MCF 10A (cell line): ENCODE measurements around the gene PNLDC1. TPM values are rescaled to one million over a fixed set of nuclear protein-coding genes. Genes with fewer than 3 reads are reported as not detected.
"Not testable (repeated sequence)": the region's sequence is repeated elsewhere in the genome, so short reads cannot be mapped to it uniquely, and the experiment has no call there.

ENCODE experiments used
- BruUV-seq: library from RNA; stranded (reverse); fragments of 400-500 nt; replicated peaks from 2 replicates; lab custom pipeline; 2021; lab: Mats Ljungman, UMichigan
- CTCF ChIA-PET: fragments of 300-600 bp; sonication (Branson Sonifier 250); formaldehyde crosslinking; extraction: SDS; loops from one replicate; lab custom pipeline; 2021; ENCODE audit warnings: antibody characterized with exemption, inconsistent platforms; lab: Yijun Ruan, JAX
- POLR2A ChIA-PET: fragments of 300-600, 350-650 bp; sonication (Branson Sonifier 250); formaldehyde crosslinking; extraction: SDS; loops from one replicate; lab custom pipeline; 2020; ENCODE audit warnings: antibody characterized with exemption, inconsistent platforms; lab: Yijun Ruan, JAX
- DNase-seq: peaks from one replicate; pipeline ENCODE4 v3.0.0-alpha.2; 2018; ENCODE audit not compliant: unreplicated experiment
- H3K27ac Mint-ChIP-seq: one replicate; pipeline ENCODE4 v1.8.0; 2022; ENCODE audit warnings: mild to moderate bottlenecking, low read depth, mixed read lengths; ENCODE audit not compliant: unreplicated experiment
- H3K27me3 Mint-ChIP-seq: one replicate; pipeline ENCODE4 v1.8.0; 2022; ENCODE audit warnings: mixed read lengths; ENCODE audit not compliant: insufficient read depth, unreplicated experiment
- H3K36me3 Mint-ChIP-seq: one replicate; pipeline ENCODE4 v1.8.0; 2022; ENCODE audit warnings: mild to moderate bottlenecking, moderate library complexity, mixed read lengths; ENCODE audit not compliant: insufficient read depth, unreplicated experiment
- H3K4me1 Mint-ChIP-seq: one replicate; pipeline ENCODE4 v1.8.0; 2022; ENCODE audit warnings: mixed read lengths; ENCODE audit not compliant: insufficient read depth, unreplicated experiment
- H3K4me3 Mint-ChIP-seq: one replicate; pipeline ENCODE4 v1.8.0; 2022; ENCODE audit warnings: mild to moderate bottlenecking, moderate library complexity, mixed read lengths; ENCODE audit not compliant: unreplicated experiment
- H3K9me3 Mint-ChIP-seq: one replicate; pipeline ENCODE4 v1.8.0; 2022; ENCODE audit warnings: mixed read lengths; ENCODE audit not compliant: unreplicated experiment
- intact Hi-C: fragments of 100-400 bp; cut with micrococcal nuclease; formaldehyde crosslinking; loops from 2 replicates; pipeline ENCODE4 v1.14.1; 2022
- total RNA-seq: library from RNA; stranded (reverse); gene quantifications from 2 replicates; pipeline ENCODE4 v1.2.3, GENCODE V29; 2022
- TF ChIP-seq, protein P1 (sequence below): fragments of 200-600 bp; IDR thresholded peaks from one replicate; pipeline ENCODE4 v1.8.0; 2022; ENCODE audit warnings: antibody characterized with exemption, mild to moderate bottlenecking; ENCODE audit not compliant: unreplicated experiment

PNLDC1 gene
- total RNA-seq, 1 experiment from 2014 or later: not detected

DNA sequence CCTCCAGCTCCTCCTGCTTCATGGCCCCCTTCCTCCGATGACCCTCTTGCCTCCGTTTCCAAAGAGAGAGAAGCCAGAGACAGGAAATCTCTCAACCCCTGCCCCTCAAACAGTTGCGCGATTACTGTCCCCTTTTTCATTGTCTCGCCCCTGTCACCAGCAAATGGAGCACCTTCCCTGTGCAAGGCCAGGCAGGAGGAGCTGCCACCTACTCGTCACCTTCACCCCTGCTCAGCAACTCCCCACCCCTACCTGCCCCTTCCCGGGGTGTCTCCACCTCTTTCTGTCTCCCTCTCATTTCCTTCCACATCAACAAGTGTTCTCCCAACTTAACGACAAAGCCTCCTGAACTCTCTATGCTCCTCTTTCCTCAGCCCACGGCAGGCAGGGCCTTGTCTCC lies 13.7 kb downstream of the PNLDC1 start:
- H3K36me3 Mint-ChIP-seq: no peaks in the 10 kb centered on the region
- no peaks in the 10 kb centered on the region for H3K4me1 Mint-ChIP-seq
- POLR2A ChIA-PET: no interaction called here
- H3K27me3 Mint-ChIP-seq: peaks cover 4% of the 10 kb centered on the region
- CTCF ChIA-PET: no interaction called here
- H3K27ac Mint-ChIP-seq: no peak overlapping the region
- TF ChIP-seq, protein P1, sequence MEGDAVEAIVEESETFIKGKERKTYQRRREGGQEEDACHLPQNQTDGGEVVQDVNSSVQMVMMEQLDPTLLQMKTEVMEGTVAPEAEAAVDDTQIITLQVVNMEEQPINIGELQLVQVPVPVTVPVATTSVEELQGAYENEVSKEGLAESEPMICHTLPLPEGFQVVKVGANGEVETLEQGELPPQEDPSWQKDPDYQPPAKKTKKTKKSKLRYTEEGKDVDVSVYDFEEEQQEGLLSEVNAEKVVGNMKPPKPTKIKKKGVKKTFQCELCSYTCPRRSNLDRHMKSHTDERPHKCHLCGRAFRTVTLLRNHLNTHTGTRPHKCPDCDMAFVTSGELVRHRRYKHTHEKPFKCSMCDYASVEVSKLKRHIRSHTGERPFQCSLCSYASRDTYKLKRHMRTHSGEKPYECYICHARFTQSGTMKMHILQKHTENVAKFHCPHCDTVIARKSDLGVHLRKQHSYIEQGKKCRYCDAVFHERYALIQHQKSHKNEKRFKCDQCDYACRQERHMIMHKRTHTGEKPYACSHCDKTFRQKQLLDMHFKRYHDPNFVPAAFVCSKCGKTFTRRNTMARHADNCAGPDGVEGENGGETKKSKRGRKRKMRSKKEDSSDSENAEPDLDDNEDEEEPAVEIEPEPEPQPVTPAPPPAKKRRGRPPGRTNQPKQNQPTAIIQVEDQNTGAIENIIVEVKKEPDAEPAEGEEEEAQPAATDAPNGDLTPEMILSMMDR: no peak
- BruUV-seq: no TSS peak
- intact Hi-C loops: no loop called here
- H3K9me3 Mint-ChIP-seq: no peaks in the 10 kb centered on the region
- DNase-seq: no peak
- H3K4me3 Mint-ChIP-seq: no peak overlapping the region

DNA sequence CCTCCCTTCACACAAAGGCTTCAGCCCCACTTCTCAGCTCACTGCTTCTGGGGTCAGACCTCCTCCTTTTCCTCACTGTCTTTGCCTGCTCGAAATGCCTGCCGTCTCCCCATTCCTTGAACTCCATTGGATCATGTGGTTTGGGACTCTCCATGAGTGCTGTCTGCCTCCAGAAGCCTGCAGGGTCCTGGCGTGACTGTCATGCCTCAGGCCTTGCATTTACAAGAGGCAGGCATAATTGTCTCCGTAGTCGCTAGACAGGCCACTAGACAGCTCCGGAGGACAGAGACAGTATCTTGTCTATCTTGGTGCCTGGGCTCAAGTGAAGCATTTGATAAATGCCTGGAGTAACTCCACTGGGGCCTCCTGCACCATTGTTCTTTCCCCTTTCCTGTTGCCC lies 15.3 kb downstream of the PNLDC1 start:
- no peak overlapping the region for H3K4me3 Mint-ChIP-seq
- intact Hi-C loops: no loop called here
- H3K9me3 Mint-ChIP-seq: no peaks in the 10 kb centered on the region
- BruUV-seq: no TSS peak
- no peak overlapping the region for H3K27ac Mint-ChIP-seq
- TF ChIP-seq, protein P1: no peak
- no peak for DNase-seq
- H3K36me3 Mint-ChIP-seq: no peaks in the 10 kb centered on the region
- peaks cover 20% of the 10 kb centered on the region for H3K27me3 Mint-ChIP-seq
- no peaks in the 10 kb centered on the region for H3K4me1 Mint-ChIP-seq
- POLR2A ChIA-PET: interaction anchor here (1.0 kb wide), 1 partner anchor 37 kb away, joined by 3 read pairs; no protein-coding TSS in a partner anchor
- CTCF ChIA-PET: no interaction called here

DNA sequence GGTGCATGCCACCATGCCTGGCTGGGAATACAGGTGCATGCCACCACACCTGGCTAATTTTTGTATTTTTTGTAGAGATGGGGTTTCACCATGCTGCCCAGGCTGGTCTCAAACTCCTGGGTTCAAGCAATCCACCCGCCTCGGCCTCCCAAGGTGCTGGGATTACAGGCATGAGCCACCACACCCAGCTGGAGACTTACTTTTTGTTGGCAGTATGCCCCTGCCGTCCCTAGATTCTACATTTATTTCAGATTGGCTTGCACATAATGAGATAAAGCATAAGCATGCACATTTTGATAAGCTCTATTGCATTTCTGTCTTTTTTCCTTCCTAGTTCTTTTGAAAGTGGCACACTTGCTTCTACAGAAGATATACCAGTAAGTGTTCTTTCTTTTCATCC lies 16.7 kb downstream of the PNLDC1 start:
- H3K27me3 Mint-ChIP-seq: peaks cover 20% of the 10 kb centered on the region
- CTCF ChIA-PET: interaction anchor here (0.5 to 0.6 kb wide), 2 partner anchors 11 to 115 kb away, joined by 3 read pairs; no protein-coding TSS in a partner anchor

DNA sequence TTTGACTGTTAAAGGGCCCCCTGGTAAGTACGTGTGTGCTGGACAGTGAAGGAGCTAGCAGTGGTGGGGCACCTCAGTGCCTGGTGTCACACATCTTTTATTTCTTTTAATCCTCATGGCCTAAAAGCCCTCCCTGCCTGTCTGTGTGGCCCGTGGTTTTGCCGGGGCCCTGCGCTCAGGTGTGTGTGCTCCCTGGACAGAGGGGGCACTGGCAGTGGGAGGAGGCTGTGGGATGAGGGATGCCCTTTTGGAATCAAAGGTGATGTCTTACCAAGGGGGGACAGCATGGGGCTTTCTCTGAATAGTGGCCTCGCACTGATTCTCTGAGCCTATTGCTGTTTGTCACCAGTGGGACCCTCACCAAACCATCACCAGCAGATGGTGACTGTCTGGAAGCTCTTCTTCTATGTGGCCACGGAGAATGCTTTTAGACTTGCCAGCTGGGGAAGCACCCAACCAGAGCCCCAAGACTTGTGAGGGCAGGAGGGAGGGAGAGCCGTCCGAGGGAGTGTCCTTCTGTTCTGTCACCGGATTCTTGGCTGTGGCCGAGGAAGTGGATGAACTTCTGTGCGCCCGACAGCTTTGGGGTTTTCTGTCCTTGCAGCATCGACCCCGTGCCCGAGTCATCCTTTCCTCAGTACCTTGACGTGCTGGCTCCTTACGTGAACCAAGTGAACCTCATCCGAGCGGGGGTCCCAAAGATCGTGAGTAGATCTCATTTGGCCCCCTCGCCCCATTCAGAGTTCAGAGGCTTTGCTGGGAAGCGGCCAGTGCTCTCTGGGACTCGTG lies 18.1 kb downstream of the PNLDC1 start:
- BruUV-seq: no TSS peak
- H3K4me1 Mint-ChIP-seq: no peaks in the 10 kb centered on the region
- TF ChIP-seq, protein P1: no peak
- intact Hi-C loops: no loop called here
- no peak for DNase-seq
- CTCF ChIA-PET: interaction anchor here (0.5 kb wide), 1 partner anchor 702 kb away, joined by 4 read pairs; no protein-coding TSS in a partner anchor
- peaks cover 20% of the 10 kb centered on the region for H3K27me3 Mint-ChIP-seq
- no peaks in the 10 kb centered on the region for H3K9me3 Mint-ChIP-seq
- no peak overlapping the region for H3K27ac Mint-ChIP-seq
- H3K36me3 Mint-ChIP-seq: no peaks in the 10 kb centered on the region
- POLR2A ChIA-PET: interaction anchor here (0.6 kb wide), 1 partner anchor 27 kb away, joined by 3 read pairs; no protein-coding TSS in a partner anchor
- no peak overlapping the region for H3K4me3 Mint-ChIP-seq

More for the DNA sequence above, 16.7 kb downstream of the PNLDC1 start:
- H3K4me3 Mint-ChIP-seq, H3K36me3 Mint-ChIP-seq, H3K27ac Mint-ChIP-seq, H3K9me3 Mint-ChIP-seq, POLR2A ChIA-PET, BruUV-seq, H3K4me1 Mint-ChIP-seq, DNase-seq, intact Hi-C loops: not testable (repeated sequence)
